ENCODE data around the gene FGD2.

DNA sequence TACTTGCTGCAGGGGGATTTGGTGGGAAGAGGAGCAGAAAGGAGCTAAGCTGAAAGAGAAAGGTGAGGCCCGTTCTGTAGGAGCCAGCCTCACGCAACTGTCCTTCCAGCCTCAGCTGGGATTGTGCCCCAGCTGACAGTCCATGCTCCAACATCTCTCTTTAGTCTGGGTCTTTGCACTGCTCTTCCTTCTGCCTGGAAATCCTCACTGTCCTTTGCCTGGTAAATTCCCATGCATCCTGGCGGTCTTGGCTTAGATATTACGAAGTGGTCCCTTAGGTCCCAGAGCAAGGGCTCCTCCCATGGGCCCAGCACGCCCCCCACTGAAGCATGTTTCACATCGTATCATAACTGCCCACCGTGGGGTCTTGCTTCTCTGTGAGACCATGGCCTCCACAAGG, 52.2 kb downstream of the FGD2 start:
- TF ChIP-seq FOS (IDR thresholded peaks at IDR 0.05; ENCODE audit: low read depth, low read length) (no peak), POLR2A (IDR thresholded peaks at IDR 0.05; ENCODE audit: low read depth, low read length) (no peak), RAD21 (IDR thresholded peaks at IDR 0.05; ENCODE audit: low read length) (no peak)
- TF ChIP-seq, protein P1, sequence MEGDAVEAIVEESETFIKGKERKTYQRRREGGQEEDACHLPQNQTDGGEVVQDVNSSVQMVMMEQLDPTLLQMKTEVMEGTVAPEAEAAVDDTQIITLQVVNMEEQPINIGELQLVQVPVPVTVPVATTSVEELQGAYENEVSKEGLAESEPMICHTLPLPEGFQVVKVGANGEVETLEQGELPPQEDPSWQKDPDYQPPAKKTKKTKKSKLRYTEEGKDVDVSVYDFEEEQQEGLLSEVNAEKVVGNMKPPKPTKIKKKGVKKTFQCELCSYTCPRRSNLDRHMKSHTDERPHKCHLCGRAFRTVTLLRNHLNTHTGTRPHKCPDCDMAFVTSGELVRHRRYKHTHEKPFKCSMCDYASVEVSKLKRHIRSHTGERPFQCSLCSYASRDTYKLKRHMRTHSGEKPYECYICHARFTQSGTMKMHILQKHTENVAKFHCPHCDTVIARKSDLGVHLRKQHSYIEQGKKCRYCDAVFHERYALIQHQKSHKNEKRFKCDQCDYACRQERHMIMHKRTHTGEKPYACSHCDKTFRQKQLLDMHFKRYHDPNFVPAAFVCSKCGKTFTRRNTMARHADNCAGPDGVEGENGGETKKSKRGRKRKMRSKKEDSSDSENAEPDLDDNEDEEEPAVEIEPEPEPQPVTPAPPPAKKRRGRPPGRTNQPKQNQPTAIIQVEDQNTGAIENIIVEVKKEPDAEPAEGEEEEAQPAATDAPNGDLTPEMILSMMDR (conservative IDR thresholded peaks at IDR 0.05; ENCODE audit: low read depth, low read length), result no peak
